Right ventricle myocardium superior (tissue), 1 donor: ENCODE results near the gene HHAT. TPM values are rescaled to one million over a fixed set of nuclear protein-coding genes. Genes with fewer than 3 reads are reported as not detected.
A peak's percentile ranks its signal among the peaks of the same experiment; 100 is the strongest.

Experiments used
- ATAC-seq: fragments of 200-7000 bp; cut with Tn5 transposase; one replicate; pipeline ENCODE4 v1.9.1; 2020; ENCODE audit warnings: mild to moderate bottlenecking; ENCODE audit not compliant: poor library complexity
- DNase-seq: peaks from one replicate; pipeline ENCODE4 v3.0.0-alpha.2; 2020
- intact Hi-C: fragments of 100-400 bp; cut with DNase I; formaldehyde crosslinking; loops from one replicate; pipeline ENCODE4 v1.11.2; 2022
- total RNA-seq: library from RNA; stranded (reverse); fragmentation: NEBNext Ultra II Directional; extraction: Animal tissue kit (Norgen Biotek cat#: 25700); gene quantifications from one replicate; pipeline ENCODE4 v1.2.1, GENCODE V29; 2021
- donor health status: DM: no; HTN: yes; CAD: no; lungs with severe emphysema.

The HHAT gene
- total RNA-seq, 1 donor from 2014 or later, result 1.5 TPM

DNA sequence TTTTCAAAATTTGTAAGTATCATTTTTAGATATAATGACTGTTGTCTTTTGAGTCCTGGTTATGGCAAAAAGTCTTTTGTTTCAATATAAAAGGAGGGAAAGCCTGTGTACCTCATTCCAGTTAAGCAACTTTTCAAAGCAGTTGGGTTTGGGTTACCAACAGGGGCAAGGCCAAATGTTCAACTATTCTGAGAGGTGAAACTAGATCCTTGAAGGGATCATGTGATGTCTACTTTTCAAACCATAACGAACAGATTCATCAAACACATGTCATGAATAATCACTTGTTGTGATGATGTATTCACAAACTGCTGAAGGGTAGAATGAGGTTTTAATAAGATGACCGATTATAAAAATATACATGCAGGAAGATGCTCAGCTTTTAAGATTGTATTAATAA is 171.3 kb downstream of the HHAT start:
- no peak for ATAC-seq
- intact Hi-C loops, result no loop called here

GRCh38 chr1:210500831-210501230 is 172.1 kb downstream of the HHAT start:
- no peak for ATAC-seq
- intact Hi-C loops, result no loop called here
- DNase-seq, result no peak

More for the DNA sequence above, 171.3 kb downstream of the HHAT start:
- no peak for DNase-seq

GRCh38 chr1:210504286-210504685 is 175.6 kb downstream of the HHAT start:
- DNase-seq (no peak), ATAC-seq (no peak)
- intact Hi-C loops, result no loop called here

- ATAC-seq, result peak; percentile 80
- intact Hi-C loops, result no loop called here
- DNase-seq, result no peak
Observed at GRCh38 chr1:210505601-210506496, 177.1 kb downstream of the HHAT start.

GRCh38 chr1:210506689-210507088 is 178.0 kb downstream of the HHAT start:
- ATAC-seq (no peak), DNase-seq (no peak)
- intact Hi-C loops, result no loop called here

- DNase-seq (no peak), ATAC-seq (no peak)
- intact Hi-C loops, result no loop called here
Observed at GRCh38 chr1:210516092-210516656, 187.5 kb downstream of the HHAT start.

GRCh38 chr1:210516697-210517459 is 188.2 kb downstream of the HHAT start:
- DNase-seq (no peak), ATAC-seq (no peak)
- intact Hi-C loops, result no loop called here

DNA sequence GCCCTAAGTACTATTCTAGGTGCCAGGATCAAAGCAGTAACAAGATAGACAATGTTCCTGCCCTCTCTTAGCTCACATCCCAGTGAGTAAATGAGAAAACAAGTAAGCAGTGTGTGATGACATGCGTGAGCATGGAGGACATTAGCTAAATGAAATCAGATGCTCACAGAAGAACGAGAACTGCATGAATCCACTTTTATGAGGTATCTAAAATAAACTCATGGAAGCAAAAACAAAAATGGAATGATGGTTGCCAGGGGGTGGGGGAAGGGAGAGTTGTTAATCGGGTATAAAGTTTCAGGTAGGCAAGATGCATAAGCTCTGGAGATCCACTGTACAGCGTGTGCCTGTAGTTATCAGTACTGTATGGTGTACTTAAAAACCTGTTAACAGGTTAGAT is 195.1 kb downstream of the HHAT start:
- intact Hi-C loops, result no loop called here
- DNase-seq, result no peak
- ATAC-seq, result no peak

DNA sequence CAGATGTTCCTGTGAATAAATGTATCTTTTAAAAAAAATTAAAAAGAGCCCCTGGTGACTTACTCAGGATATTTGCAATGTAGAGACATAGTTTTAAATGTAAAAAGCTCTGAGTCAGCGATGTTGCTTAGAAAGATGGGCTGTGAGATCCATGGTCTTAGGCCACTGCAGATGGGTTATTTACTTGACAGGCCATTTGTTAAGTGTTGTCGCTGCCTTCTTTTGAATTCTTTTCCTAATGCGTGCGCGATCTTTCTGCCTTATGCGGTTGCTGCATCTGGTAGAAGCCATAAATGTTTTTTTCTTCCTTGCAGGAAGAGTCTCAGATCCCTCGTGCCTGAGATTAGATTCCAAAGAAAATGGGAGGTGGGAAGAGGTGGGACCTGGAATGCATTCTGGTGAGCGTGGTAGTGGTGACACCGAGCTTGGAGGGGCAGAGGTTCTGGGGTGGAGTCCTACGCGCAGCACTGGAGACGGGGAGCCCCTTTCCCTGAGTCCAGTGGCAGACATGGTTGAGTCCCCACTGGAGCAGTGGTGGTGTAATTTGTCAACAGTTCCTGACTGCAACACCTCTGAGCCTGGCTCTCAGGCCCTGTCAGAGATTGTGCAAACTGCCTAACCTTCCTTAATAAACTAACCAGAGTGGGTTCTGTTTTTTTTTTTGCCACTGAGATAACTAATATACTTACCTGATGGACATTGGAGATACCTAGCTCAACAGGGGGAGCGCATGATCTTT is 197.2 kb downstream of the HHAT start:
- DNase-seq, result no peak
- ATAC-seq, result no peak
- intact Hi-C loops, result no loop called here

DNA sequence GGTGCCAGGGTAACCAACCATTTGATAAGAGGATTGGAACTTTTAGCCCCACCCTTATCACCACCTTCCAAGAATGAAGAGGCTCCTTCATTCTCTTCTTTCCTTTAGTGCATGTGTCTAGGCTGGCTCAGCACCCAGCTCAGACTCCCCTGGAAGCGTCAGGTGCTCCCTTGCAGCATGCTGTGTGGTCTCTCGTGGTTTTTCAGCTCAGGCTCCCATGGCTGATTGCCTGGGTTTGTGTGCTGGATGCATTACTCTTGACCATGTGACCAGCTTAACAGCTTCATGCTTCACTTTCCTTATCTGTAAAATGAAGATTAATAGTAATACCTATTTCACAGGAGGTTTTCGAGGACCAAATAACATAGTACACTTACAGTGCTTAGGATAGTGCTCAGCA is 198.4 kb downstream of the HHAT start:
- ATAC-seq, result no peak
- no peak for DNase-seq
- intact Hi-C loops, result no loop called here

GRCh38 chr1:210531475-210532222 is 202.9 kb downstream of the HHAT start:
- ATAC-seq (no peak), DNase-seq (no peak)
- intact Hi-C loops, result no loop called here

- ATAC-seq, result no peak
- no peak for DNase-seq
- intact Hi-C loops, result no loop called here
Observed at GRCh38 chr1:210532223-210532598, 203.5 kb downstream of the HHAT start.

- no peak for ATAC-seq
- intact Hi-C loops, result no loop called here
- DNase-seq, result no peak
Observed at GRCh38 chr1:210535761-210536160, 207.1 kb downstream of the HHAT start.

GRCh38 chr1:210536254-210536961 is 207.7 kb downstream of the HHAT start:
- intact Hi-C loops, result no loop called here
- DNase-seq (no peak), ATAC-seq (no peak)

GRCh38 chr1:210540288-210540687 is 211.6 kb downstream of the HHAT start:
- ATAC-seq (no peak), DNase-seq (no peak)
- intact Hi-C loops, result no loop called here

- intact Hi-C loops, result no loop called here
- DNase-seq (no peak), ATAC-seq (no peak)
Observed at GRCh38 chr1:210541680-210542358, 213.1 kb downstream of the HHAT start.

GRCh38 chr1:210551899-210552298 is 223.2 kb downstream of the HHAT start:
- ATAC-seq, result no peak
- intact Hi-C loops, result no loop called here
- DNase-seq, result no peak
